HCT116 (cell line): ENCODE measurements around the gene PRELP.

Source experiments
- CTCF ChIP-seq, 3 experiments: fragments of 200-600 bp in 1 of 3; sonication (generic) in 1 of 3; IDR thresholded peaks in 2 of 3; conservative IDR thresholded peaks in 1 of 3; 2 replicates each; pipeline ENCODE4 v1.5.1; 2012 to 2017; ENCODE audit warnings: low read depth in 2 of 3, low read length in 2 of 3, antibody characterized with exemption in 1 of 3, borderline replicate concordance in 1 of 3, control low read depth in 1 of 3, mild to moderate bottlenecking in 1 of 3, mixed read lengths in 1 of 3, mixed run types in 1 of 3, moderate library complexity in 1 of 3; ENCODE audit not compliant: insufficient read depth in 1 of 3
- JUND ChIP-seq: IDR thresholded peaks from 2 replicates; pipeline ENCODE4 v1.6.1; 2012
- POLR2AphosphoS5 ChIP-seq: IDR thresholded peaks from 2 replicates; pipeline ENCODE4 v1.6.1; 2011; ENCODE audit warnings: mild to moderate bottlenecking, low read depth, low read length, moderate library complexity

GRCh38 chr1:203454986-203455471 is 20.6 kb upstream of the PRELP start:
- no peak for TF ChIP-seq JUND
- no peak for TF ChIP-seq POLR2AphosphoS5
- TF ChIP-seq CTCF (IDR thresholded peaks at IDR 0.05 in 2 of 3, conservative IDR thresholded peaks at IDR 0.05 in 1 of 3; ENCODE audit: borderline replicate concordance in 1 of 3, insufficient read depth in 1 of 3, low read depth in 2 of 3, low read length in 2 of 3): no peak
